Spleen (tissue), 11 donors: ENCODE data around the gene KRTAP12-1. TPM values are rescaled to one million over a fixed set of nuclear protein-coding genes. Genes with fewer than 3 reads are reported as not detected.

ENCODE experiments used
- DNase-seq: peaks from one replicate; pipeline ENCODE4 v3.0.0-alpha.2; 2020
- H3K27ac ChIP-seq, 8 donors: fragments of 200-600 bp; sonication (generic) in 7 of 8; 1 replicate in 4 of 8; 2 replicates in 4 of 8; pipeline versions ENCODE4 v1.5.0 to v1.8.0; 2016 to 2021; ENCODE audit warnings: inconsistent platforms in 4 of 8, mild to moderate bottlenecking in 4 of 8, moderate library complexity in 1 of 8
- H3K27me3 ChIP-seq, 7 donors: fragments of 200-600 bp; sonication (generic) in 6 of 7; replicated peaks in 1 of 7; 1 replicate in 4 of 7; 2 replicates in 3 of 7; pipeline versions ENCODE4 v1.5.0 to v1.8.0; 2016 to 2021; ENCODE audit warnings: inconsistent platforms in 3 of 7, mild to moderate bottlenecking in 1 of 7
- H3K36me3 ChIP-seq, 6 donors: fragments of 200-600 bp; sonication (generic) in 5 of 6; 1 replicate in 4 of 6; 2 replicates in 2 of 6; pipeline versions ENCODE4 v1.5.0 to v1.8.0; 2016 to 2021; ENCODE audit warnings: inconsistent platforms in 2 of 6
- H3K4me1 ChIP-seq, 6 donors: fragments of 200-600 bp; sonication (generic) in 5 of 6; 1 replicate in 3 of 6; 2 replicates in 3 of 6; pipeline versions ENCODE4 v1.5.0 to v1.8.0; 2016 to 2021; ENCODE audit warnings: inconsistent platforms in 3 of 6
- H3K4me3 ChIP-seq, 8 donors: fragments of 200-600 bp; sonication (generic) in 7 of 8; 1 replicate in 4 of 8; 2 replicates in 4 of 8; pipeline versions ENCODE4 v1.5.0 to v1.8.0; 2016 to 2021; ENCODE audit warnings: inconsistent platforms in 4 of 8, mild to moderate bottlenecking in 4 of 8, moderate library complexity in 2 of 8
- H3K9me3 ChIP-seq, 8 donors: fragments of 200-600 bp; sonication (generic) in 7 of 8; 1 replicate in 4 of 8; 2 replicates in 4 of 8; pipeline versions ENCODE4 v1.5.0 to v1.8.0; 2016 to 2021; ENCODE audit warnings: inconsistent platforms in 4 of 8
- POLR2A ChIP-seq, 3 donors: fragments of 450-650 bp; IDR thresholded peaks; one replicate each; pipeline ENCODE4 v1.5.1; 2017; ENCODE audit warnings: antibody characterized with exemption in 3 of 3, mild to moderate bottlenecking in 1 of 3
- POLR2AphosphoS5 ChIP-seq, 3 donors: sonication (generic); formaldehyde crosslinking; IDR thresholded peaks; one replicate each; pipeline ENCODE4 v1.5.1; 2017; ENCODE audit warnings: antibody characterized with exemption in 3 of 3
- WGBS, 5 donors: extraction: QIAGEN DNeasy Blood & Tissue Kit in 3 of 5; methylation state at CpG; one replicate each; pipeline versions ENCODE4 v1.1.5 to v1.1.7; 2013 to 2018; 5-methylcytosine and 5-hydroxymethylcytosine counted together
- intact Hi-C: fragments of 100-400 bp; cut with DNase I; formaldehyde crosslinking; loops from one replicate; pipeline ENCODE4 v1.15.0; 2023; ENCODE audit warnings: low total_unique reads
- polyA plus RNA-seq, 3 donors: library from polyadenylated mRNA; stranded (reverse); fragments of 200-250 nt; gene quantifications; one replicate each; pipeline ENCODE4 v1.2.1, GENCODE V29; 2013
- total RNA-seq, 7 donors: library from RNA; depleted of rRNA in 3 of 7; stranded (reverse); fragments of >200 nt in 3 of 7; fragmentation: NEBNext Ultra II Directional in 4 of 7; extraction: Animal tissue kit (Norgen Biotek cat#: 25700) in 4 of 7; gene quantifications; one replicate each; pipeline versions ENCODE4 v1.1.0 to v1.2.1, GENCODE V29; 2016 to 2021
- TF ChIP-seq, protein P1 (sequence below), 11 experiments: fragments of 200-600 bp in 7 of 11; fragments of 450-650 bp in 4 of 11; sonication (generic) in 4 of 11; IDR thresholded peaks in 8 of 11; conservative IDR thresholded peaks in 3 of 11; 1 replicate in 7 of 11; 2 replicates in 4 of 11; pipeline versions ENCODE4 v1.4.0 to v1.8.0; 2016 to 2021; ENCODE audit warnings: antibody characterized with exemption in 11 of 11, inconsistent platforms in 4 of 11, mild to moderate bottlenecking in 1 of 11
- donor health status: healthy with polysubstance abuse.
- donor health status: DM: no; HTN: no; CAD: no; lungs with moderate emphysema.
- donor health status: DM: no; HTN: no; CAD: no.
- donor health status: Bipolar disorder and iron deficiency.
- donor health status: healthy.
- donor health status: DM: no; HTN: no; CAD: no.
- donor health status: DM: yes; HTN: yes; CAD: no.

KRTAP12-1 gene
- total and polyA plus RNA-seq, 10 donors = not detected

GRCh38 chr21:44695641-44696040, 13.7 kb upstream of the KRTAP12-1 start:
- TF ChIP-seq, protein P1, sequence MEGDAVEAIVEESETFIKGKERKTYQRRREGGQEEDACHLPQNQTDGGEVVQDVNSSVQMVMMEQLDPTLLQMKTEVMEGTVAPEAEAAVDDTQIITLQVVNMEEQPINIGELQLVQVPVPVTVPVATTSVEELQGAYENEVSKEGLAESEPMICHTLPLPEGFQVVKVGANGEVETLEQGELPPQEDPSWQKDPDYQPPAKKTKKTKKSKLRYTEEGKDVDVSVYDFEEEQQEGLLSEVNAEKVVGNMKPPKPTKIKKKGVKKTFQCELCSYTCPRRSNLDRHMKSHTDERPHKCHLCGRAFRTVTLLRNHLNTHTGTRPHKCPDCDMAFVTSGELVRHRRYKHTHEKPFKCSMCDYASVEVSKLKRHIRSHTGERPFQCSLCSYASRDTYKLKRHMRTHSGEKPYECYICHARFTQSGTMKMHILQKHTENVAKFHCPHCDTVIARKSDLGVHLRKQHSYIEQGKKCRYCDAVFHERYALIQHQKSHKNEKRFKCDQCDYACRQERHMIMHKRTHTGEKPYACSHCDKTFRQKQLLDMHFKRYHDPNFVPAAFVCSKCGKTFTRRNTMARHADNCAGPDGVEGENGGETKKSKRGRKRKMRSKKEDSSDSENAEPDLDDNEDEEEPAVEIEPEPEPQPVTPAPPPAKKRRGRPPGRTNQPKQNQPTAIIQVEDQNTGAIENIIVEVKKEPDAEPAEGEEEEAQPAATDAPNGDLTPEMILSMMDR (IDR thresholded peaks at IDR 0.05 in 8 of 11, conservative IDR thresholded peaks at IDR 0.05 in 3 of 11) = no peak
- TF ChIP-seq POLR2A (IDR thresholded peaks at IDR 0.05) = no peak
- no peak for TF ChIP-seq POLR2AphosphoS5 (IDR thresholded peaks at IDR 0.05)
- Histone ChIP-seq H3K27me3 (peaks cover 0 to 46% (median 35%) of the 10 kb centered on the region in 7 donors), H3K36me3 (no peaks in the 10 kb centered on the region), H3K4me3 (no peak overlapping the region), H3K27ac (no peak overlapping the region), H3K9me3 (peaks cover 0 to 28% (median 21%) of the 10 kb centered on the region in 8 donors), H3K4me1 (no peaks in the 10 kb centered on the region)
- intact Hi-C loops = no loop called here
- 81 to 86% (median 82%) methylated on average over 8 of the region's 8 CpGs for WGBS, 5 donors
- no peak for DNase-seq

DNA sequence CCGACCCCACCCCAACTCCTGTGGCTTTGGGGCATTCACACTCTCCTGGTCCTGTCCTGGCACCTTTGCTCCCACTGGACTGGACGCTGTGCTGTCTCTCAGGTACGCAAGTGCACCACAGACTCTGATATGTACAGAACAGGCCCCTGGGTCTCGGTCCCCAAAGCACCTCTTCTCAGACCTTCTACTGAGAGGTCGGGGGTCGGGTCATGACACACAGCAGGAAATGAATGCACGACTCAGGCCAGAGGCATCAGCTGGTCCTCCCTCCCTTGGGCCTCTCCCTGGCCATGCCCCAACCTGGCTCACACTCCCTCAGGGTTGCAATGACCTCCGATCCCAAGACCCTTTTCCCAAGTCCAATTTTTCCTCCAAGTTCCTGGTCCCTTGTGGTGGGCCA, 13.2 kb upstream of the KRTAP12-1 start:
- intact Hi-C loops = no loop called here
- H3K4me1 ChIP-seq = no peaks in the 10 kb centered on the region
- H3K36me3 ChIP-seq = no peaks in the 10 kb centered on the region
- DNase-seq = no peak
- H3K27me3 ChIP-seq = peaks cover 0 to 41% (median 30%) of the 10 kb centered on the region in 7 donors
- WGBS, 5 donors = 63 to 75% (median 71%) methylated on average over 5 to 8 of the region's 8 CpGs
- H3K4me3 ChIP-seq = no peak overlapping the region
- peaks cover 0 to 28% (median 21%) of the 10 kb centered on the region in 8 donors for H3K9me3 ChIP-seq
- no peak for TF ChIP-seq POLR2AphosphoS5 (IDR thresholded peaks at IDR 0.05)
- TF ChIP-seq, protein P1 (IDR thresholded peaks at IDR 0.05 in 8 of 11, conservative IDR thresholded peaks at IDR 0.05 in 3 of 11) = no peak
- TF ChIP-seq POLR2A (IDR thresholded peaks at IDR 0.05) = no peak
- no peak overlapping the region for H3K27ac ChIP-seq

- no peak for DNase-seq
- intact Hi-C loops = no loop called here
- H3K36me3 ChIP-seq = no peaks in the 10 kb centered on the region
- H3K9me3 ChIP-seq = peaks cover 0 to 28% (median 21%) of the 10 kb centered on the region in 8 donors
- WGBS, 5 donors = 60 to 66% (median 62%) methylated on average over 11 of the region's 11 CpGs
- H3K4me1 ChIP-seq = no peaks in the 10 kb centered on the region
- no peak overlapping the region for H3K4me3 ChIP-seq
- TF ChIP-seq POLR2AphosphoS5 (IDR thresholded peaks at IDR 0.05) (no peak), POLR2A (IDR thresholded peaks at IDR 0.05) (no peak)
- TF ChIP-seq, protein P1 (IDR thresholded peaks at IDR 0.05 in 8 of 11, conservative IDR thresholded peaks at IDR 0.05 in 3 of 11) = no peak
- H3K27me3 ChIP-seq = peaks cover 0 to 37% (median 26%) of the 10 kb centered on the region in 7 donors
- H3K27ac ChIP-seq = no peak overlapping the region
Measured at GRCh38 chr21:44694776-44695175, 12.8 kb upstream of the KRTAP12-1 start.

DNA sequence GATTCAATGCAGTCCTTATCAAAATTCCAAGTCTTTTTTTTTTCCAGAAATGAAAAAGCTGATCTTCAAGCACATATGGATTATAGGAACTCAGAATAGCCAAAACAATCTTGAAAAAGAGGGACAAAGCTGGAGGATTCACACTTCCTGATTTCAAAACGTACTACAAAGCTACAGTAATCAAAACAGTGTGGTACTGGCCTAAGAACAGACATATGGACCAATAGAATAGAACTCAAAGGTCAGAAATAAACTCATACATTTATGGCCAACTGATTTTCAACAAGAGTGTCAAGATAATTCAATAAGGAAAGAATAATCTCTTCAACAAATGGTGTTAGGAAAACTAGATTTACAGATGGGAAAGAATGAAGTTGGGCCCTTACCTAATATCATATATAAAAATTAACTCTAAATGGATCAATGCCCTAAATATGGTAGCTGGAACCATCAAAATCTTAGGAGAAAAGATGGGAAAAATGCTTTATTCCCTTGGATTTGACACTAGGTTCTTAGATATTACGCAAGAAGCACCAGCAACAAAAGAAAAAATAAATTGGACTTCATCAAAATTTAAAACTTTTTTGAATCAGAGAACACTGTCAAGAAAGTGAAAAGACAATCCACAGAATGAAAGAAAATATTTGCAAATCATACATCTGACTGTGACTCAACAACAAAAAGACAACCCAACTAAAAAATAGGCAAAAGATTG, 11.0 kb upstream of the KRTAP12-1 start:
- intact Hi-C loops = no loop called here
- no peak for DNase-seq
- Histone ChIP-seq H3K4me1 (no peaks in the 10 kb centered on the region), H3K4me3 (no peak overlapping the region), H3K27me3 (peaks cover 0 to 29% (median 12%) of the 10 kb centered on the region in 7 donors), H3K36me3 (no peaks in the 10 kb centered on the region), H3K9me3 (peaks cover 0 to 28% (median 21%) of the 10 kb centered on the region in 8 donors), H3K27ac (no peak overlapping the region)
- 47 to 54% (median 49%) methylated on average over 2 of the region's 2 CpGs for WGBS, 5 donors
- TF ChIP-seq POLR2AphosphoS5 (IDR thresholded peaks at IDR 0.05) (no peak), POLR2A (IDR thresholded peaks at IDR 0.05) (no peak)
- TF ChIP-seq, protein P1 (IDR thresholded peaks at IDR 0.05 in 8 of 11, conservative IDR thresholded peaks at IDR 0.05 in 3 of 11) = no peak
